ENCODE results near the gene STBD1.

- TF ChIP-seq CTCF (conservative IDR thresholded peaks at IDR 0.05; ENCODE audit: low read length) (no peak), EZH2phosphoT487 (IDR thresholded peaks at IDR 0.05; ENCODE audit: borderline replicate concordance) (no peak)
These were observed 27.1 kb upstream of the STBD1 start for GRCh38 chr4:76279462-76279861.
